Effector memory CD4-positive, alpha-beta T cell (primary cell): Measurements from ENCODE around the gene P2RY8.
"Not testable (repeated sequence)": the region's sequence is repeated elsewhere in the genome, so short reads cannot be mapped to it uniquely, and the experiment has no call there.

Experiments used
- DNase-seq, 3 donors: peaks; one replicate each; pipeline ENCODE4 v3.0.0-alpha.2; 2020
- H3K27ac ChIP-seq: 2 replicates; pipeline ENCODE4 v1.7.0; 2013; ENCODE audit warnings: mild to moderate bottlenecking, low read length, moderate library complexity; ENCODE audit not compliant: insufficient read depth, poor library complexity, severe bottlenecking
- H3K27me3 ChIP-seq: replicated peaks from 2 replicates; pipeline ENCODE4 v1.7.0; 2013; ENCODE audit warnings: mild to moderate bottlenecking, low read length; ENCODE audit not compliant: insufficient read depth, control insufficient read depth, poor library complexity, severe bottlenecking
- H3K36me3 ChIP-seq: 2 replicates; pipeline ENCODE4 v1.7.0; 2013; ENCODE audit warnings: mild to moderate bottlenecking, low read length, moderate library complexity; ENCODE audit not compliant: control insufficient read depth, insufficient read depth
- H3K4me1 ChIP-seq: 2 replicates; pipeline ENCODE4 v1.7.0; 2013; ENCODE audit warnings: low read length, mild to moderate bottlenecking; ENCODE audit not compliant: control insufficient read depth, insufficient read depth, poor library complexity, severe bottlenecking
- H3K4me3 ChIP-seq: 2 replicates; pipeline ENCODE4 v1.7.0; 2013; ENCODE audit warnings: low read length, low read depth, mild to moderate bottlenecking; ENCODE audit not compliant: insufficient read depth, poor library complexity, severe bottlenecking
- H3K9me3 ChIP-seq: 2 replicates; pipeline ENCODE4 v1.7.0; 2013; ENCODE audit warnings: mild to moderate bottlenecking, low read length, moderate library complexity; ENCODE audit not compliant: control insufficient read depth

The P2RY8 gene

DNA sequence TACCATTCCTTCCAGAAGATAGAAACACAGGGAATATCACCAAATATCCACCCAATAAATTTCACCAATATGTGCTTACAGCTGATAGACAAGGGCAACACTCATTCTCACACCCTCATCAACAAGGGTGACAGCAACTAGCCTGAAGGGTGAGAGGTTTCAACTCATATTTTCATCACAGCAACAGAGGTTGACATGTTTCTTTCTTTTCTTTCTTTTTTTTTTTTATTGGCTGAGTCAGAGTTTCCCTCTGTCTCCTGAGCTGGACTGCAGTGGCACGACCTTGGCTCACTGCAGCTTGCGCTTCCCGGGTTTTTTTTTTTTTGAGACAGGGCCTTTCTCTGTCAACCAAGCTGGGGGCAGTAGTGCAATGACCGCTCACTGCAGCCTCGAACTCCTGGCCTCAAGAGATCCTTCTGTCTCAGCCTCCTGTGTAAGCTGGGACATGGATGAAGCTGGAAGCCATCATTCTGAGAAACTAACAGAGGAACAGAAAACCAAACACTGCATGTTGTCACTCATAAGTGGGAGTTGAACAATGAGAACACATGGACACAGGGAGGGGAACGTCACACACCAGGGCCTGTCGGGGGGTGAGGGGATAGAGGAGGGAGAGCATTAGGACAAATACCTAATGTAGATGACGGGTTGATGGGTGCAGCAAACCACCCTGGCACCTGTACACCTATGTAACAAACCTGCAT lies 56.8 kb downstream of the P2RY8 start:
- no peak for DNase-seq
- H3K4me1 ChIP-seq: peaks cover 31% of the 10 kb centered on the region
- no peak overlapping the region for H3K4me3 ChIP-seq
- peak overlapping the region; percentile 44 for H3K27ac ChIP-seq
- H3K27me3 ChIP-seq: no peaks in the 10 kb centered on the region
- H3K9me3 ChIP-seq: peaks cover 5% of the 10 kb centered on the region
- peaks cover 29% of the 10 kb centered on the region for H3K36me3 ChIP-seq

DNA sequence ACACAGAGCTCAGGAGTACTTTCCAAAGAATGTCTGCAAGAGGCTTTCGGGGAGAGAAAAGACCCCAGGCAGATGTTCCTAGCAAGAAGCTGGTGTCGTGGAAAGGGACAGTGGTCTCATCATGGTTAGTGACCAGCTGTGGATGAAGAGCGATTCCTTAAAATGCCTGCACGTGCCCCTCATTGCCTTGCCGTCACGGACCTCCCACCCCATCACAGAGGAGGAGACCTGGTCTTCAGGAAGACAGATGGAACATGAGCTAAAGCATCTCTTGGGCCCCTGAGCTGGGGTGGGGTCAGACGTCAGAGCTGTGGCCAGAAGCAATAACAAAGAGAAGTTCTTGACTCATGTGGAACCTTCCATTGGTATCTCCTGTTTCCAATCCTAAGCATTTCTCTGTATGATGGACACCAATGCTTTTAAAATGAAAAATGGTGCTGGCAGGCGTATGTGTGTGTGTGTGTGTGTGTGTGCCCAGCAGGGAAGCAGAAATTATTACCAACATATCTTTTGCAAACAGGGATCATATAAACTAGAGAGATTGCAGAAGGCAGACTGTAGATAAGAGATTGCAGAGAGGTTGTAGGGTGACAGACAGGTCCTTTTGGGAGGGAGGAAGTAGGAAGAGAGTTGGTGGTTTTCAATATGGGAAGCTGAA lies 59.1 kb downstream of the P2RY8 start:
- peaks cover 31% of the 10 kb centered on the region for H3K36me3 ChIP-seq
- H3K4me3 ChIP-seq: no peak overlapping the region
- H3K27me3 ChIP-seq: no peaks in the 10 kb centered on the region
- no peak for DNase-seq
- H3K27ac ChIP-seq: no peak overlapping the region
- H3K9me3 ChIP-seq: peaks cover 5% of the 10 kb centered on the region
- H3K4me1 ChIP-seq: peaks cover 28% of the 10 kb centered on the region

- no peaks in the 10 kb centered on the region for H3K27me3 ChIP-seq
- H3K36me3 ChIP-seq: peaks cover 31% of the 10 kb centered on the region
- no peak overlapping the region for H3K4me3 ChIP-seq
- no peak for DNase-seq
- H3K4me1 ChIP-seq: peaks cover 27% of the 10 kb centered on the region
- peaks cover 5% of the 10 kb centered on the region for H3K9me3 ChIP-seq
- no peak overlapping the region for H3K27ac ChIP-seq
Observed at GRCh38 chrX:1477229-1477628, 59.8 kb downstream of the P2RY8 start.

- no peaks in the 10 kb centered on the region for H3K27me3 ChIP-seq
- peaks cover 27% of the 10 kb centered on the region for H3K4me1 ChIP-seq
- no peak for DNase-seq
- H3K36me3 ChIP-seq: peaks cover 31% of the 10 kb centered on the region
- H3K9me3 ChIP-seq: peaks cover 5% of the 10 kb centered on the region
- H3K4me3 ChIP-seq: no peak overlapping the region
- no peak overlapping the region for H3K27ac ChIP-seq
Observed at GRCh38 chrX:1476682-1477081, 60.3 kb downstream of the P2RY8 start.

- Histone ChIP-seq H3K36me3 (peaks cover 31% of the 10 kb centered on the region), H3K27ac (no peak overlapping the region), H3K4me1 (peaks cover 23% of the 10 kb centered on the region), H3K27me3 (no peaks in the 10 kb centered on the region), H3K9me3 (peaks cover 5% of the 10 kb centered on the region), H3K4me3 (no peak overlapping the region)
- DNase-seq: no peak
Observed at GRCh38 chrX:1475881-1476280, 61.1 kb downstream of the P2RY8 start.

DNA sequence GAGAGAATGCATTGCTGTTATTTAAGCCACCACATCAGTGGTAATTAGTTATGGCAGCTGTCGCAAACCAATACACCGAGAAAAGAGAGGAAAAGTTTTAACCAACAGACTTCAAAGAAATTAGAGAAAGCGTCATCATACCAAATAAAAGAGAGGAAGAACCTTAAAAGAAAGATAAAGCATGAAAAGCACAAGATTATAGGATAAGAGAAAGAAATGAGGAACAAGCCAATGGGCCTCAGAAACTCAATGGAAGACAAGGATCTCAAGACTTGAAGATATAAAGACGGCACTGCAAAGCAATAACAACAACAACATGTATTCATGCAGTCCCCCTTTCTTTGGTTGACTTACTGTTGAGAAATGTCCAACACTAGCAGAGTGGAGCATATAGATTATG lies 61.5 kb downstream of the P2RY8 start:
- H3K9me3 ChIP-seq: peaks cover 5% of the 10 kb centered on the region
- no peak overlapping the region for H3K27ac ChIP-seq
- H3K27me3 ChIP-seq: no peaks in the 10 kb centered on the region
- H3K4me1 ChIP-seq: peaks cover 22% of the 10 kb centered on the region
- DNase-seq: no peak
- H3K36me3 ChIP-seq: peaks cover 31% of the 10 kb centered on the region
- H3K4me3 ChIP-seq: no peak overlapping the region

DNA sequence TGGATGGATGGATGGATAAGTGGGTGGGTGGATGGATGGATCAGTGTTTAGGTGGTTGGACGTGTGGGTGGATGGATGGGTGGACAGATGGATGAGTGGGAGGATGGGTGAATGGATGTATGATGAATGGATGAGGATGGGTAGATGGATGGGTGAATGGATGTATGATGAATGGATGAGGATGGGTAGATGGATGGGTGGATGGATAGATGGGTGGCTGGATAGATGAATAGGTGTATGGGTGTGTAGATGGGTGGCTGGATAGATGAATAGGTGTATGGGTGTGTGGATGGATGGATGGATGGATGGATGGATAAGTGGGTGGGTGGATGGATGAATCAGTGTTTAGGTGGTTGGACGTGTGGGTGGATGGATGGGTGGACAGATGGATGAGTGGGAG lies 62.4 kb downstream of the P2RY8 start:
- H3K9me3 ChIP-seq, H3K4me3 ChIP-seq, DNase-seq, H3K27me3 ChIP-seq, H3K27ac ChIP-seq: not testable (repeated sequence)
- Histone ChIP-seq H3K4me1 (peaks cover 28% of the 10 kb centered on the region), H3K36me3 (peaks cover 23% of the 10 kb centered on the region)

GRCh38 chrX:1472975-1473374 lies 64.0 kb downstream of the P2RY8 start:
- Histone ChIP-seq H3K9me3 (no peaks in the 10 kb centered on the region), H3K36me3 (peaks cover 12% of the 10 kb centered on the region), H3K27ac (no peak overlapping the region), H3K27me3 (no peaks in the 10 kb centered on the region), H3K4me3 (no peak overlapping the region), H3K4me1 (peaks cover 36% of the 10 kb centered on the region)
- DNase-seq: no peak

GRCh38 chrX:1468250-1468772 lies 68.7 kb downstream of the P2RY8 start:
- H3K27me3 ChIP-seq: no peaks in the 10 kb centered on the region
- H3K27ac ChIP-seq: peak overlapping the region; percentile 73
- H3K9me3 ChIP-seq: no peaks in the 10 kb centered on the region
- no peak overlapping the region for H3K4me3 ChIP-seq
- peaks cover 75% of the 10 kb centered on the region for H3K4me1 ChIP-seq
- peaks cover 24% of the 10 kb centered on the region for H3K36me3 ChIP-seq
- DNase-seq: peak; percentile 77 to 80 (median 80)

GRCh38 chrX:1466971-1467561 lies 69.9 kb downstream of the P2RY8 start:
- DNase-seq: peak in 2 of 3 donors; percentile 27 to 29
- H3K36me3 ChIP-seq: peaks cover 24% of the 10 kb centered on the region
- no peaks in the 10 kb centered on the region for H3K27me3 ChIP-seq
- peak overlapping the region; percentile 29 for H3K4me3 ChIP-seq
- peak overlapping the region; percentile 73 for H3K27ac ChIP-seq
- peaks cover 86% of the 10 kb centered on the region for H3K4me1 ChIP-seq
- no peaks in the 10 kb centered on the region for H3K9me3 ChIP-seq
